ENCODE data around the gene CTSH. TPM values are rescaled to one million over a fixed set of nuclear protein-coding genes. Genes with fewer than 3 reads are reported as not detected.

CTSH gene
- total RNA-seq, 4 donors from 2014 or later = 8.6 to 70.2 (median 41.0) TPM

GRCh38 chr15:78984041-78984440 is 39.2 kb upstream of the CTSH start:
- intact Hi-C loops (cut with DNase I; ENCODE audit: low total_unique reads) = no loop called here
- WGBS, 2 donors (ENCODE audit: low coverage in 1 of 2) = 91% methylated on average over 1 of the region's 1 CpG; no CpG with 5 or more reads in 1 of the 2 donors
- DNase-seq = no peak
- TF ChIP-seq POLR2A (IDR thresholded peaks at IDR 0.05) = no peak
- TF ChIP-seq POLR2AphosphoS5 (IDR thresholded peaks at IDR 0.05) = no peak
- TF ChIP-seq, protein P1, sequence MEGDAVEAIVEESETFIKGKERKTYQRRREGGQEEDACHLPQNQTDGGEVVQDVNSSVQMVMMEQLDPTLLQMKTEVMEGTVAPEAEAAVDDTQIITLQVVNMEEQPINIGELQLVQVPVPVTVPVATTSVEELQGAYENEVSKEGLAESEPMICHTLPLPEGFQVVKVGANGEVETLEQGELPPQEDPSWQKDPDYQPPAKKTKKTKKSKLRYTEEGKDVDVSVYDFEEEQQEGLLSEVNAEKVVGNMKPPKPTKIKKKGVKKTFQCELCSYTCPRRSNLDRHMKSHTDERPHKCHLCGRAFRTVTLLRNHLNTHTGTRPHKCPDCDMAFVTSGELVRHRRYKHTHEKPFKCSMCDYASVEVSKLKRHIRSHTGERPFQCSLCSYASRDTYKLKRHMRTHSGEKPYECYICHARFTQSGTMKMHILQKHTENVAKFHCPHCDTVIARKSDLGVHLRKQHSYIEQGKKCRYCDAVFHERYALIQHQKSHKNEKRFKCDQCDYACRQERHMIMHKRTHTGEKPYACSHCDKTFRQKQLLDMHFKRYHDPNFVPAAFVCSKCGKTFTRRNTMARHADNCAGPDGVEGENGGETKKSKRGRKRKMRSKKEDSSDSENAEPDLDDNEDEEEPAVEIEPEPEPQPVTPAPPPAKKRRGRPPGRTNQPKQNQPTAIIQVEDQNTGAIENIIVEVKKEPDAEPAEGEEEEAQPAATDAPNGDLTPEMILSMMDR (IDR thresholded peaks at IDR 0.05) = no peak
- TF ChIP-seq EP300 (IDR thresholded peaks at IDR 0.05; ENCODE audit: low read depth) = no peak
- H3K36me3 ChIP-seq = no peaks in the 10 kb centered on the region
- no peak overlapping the region for H3K4me3 ChIP-seq
- in situ Hi-C loops (cut with MboI; ENCODE audit: low pct_ligation_motif_present in 1 of 4, low pct_unique_long_range_greater_than_20kb in 1 of 4, low sequenced_read_pairs in 3 of 4) = no loop called here
- H3K4me1 ChIP-seq = peaks cover 0 to 17% (median 5%) of the 10 kb centered on the region in 4 donors
- no peak overlapping the region for H3K27ac ChIP-seq
- no peaks in the 10 kb centered on the region for H3K9me3 ChIP-seq
- H3K27me3 ChIP-seq = no peaks in the 10 kb centered on the region

GRCh38 chr15:78983146-78983918 is 38.5 kb upstream of the CTSH start:
- H3K27ac ChIP-seq = peak overlapping the region in 1 of 4 donors; percentile 29
- no peaks in the 10 kb centered on the region for H3K9me3 ChIP-seq
- TF ChIP-seq POLR2A (IDR thresholded peaks at IDR 0.05) (no peak), EP300 (IDR thresholded peaks at IDR 0.05; ENCODE audit: low read depth) (no peak), POLR2AphosphoS5 (IDR thresholded peaks at IDR 0.05) (no peak)
- TF ChIP-seq, protein P1 (IDR thresholded peaks at IDR 0.05) = no peak
- in situ Hi-C loops (cut with MboI; ENCODE audit: low pct_ligation_motif_present in 1 of 4, low pct_unique_long_range_greater_than_20kb in 1 of 4, low sequenced_read_pairs in 3 of 4) = no loop called here
- H3K36me3 ChIP-seq = no peaks in the 10 kb centered on the region
- H3K4me1 ChIP-seq = peaks cover 0 to 12% (median under 1%) of the 10 kb centered on the region in 4 donors
- DNase-seq = no peak
- intact Hi-C loops (cut with DNase I; ENCODE audit: low total_unique reads) = no loop called here
- WGBS, 2 donors (ENCODE audit: low coverage in 1 of 2) = 60 to 67% methylated on average over 2 to 5 of the region's 5 CpGs
- no peaks in the 10 kb centered on the region for H3K27me3 ChIP-seq
- no peak overlapping the region for H3K4me3 ChIP-seq

DNA sequence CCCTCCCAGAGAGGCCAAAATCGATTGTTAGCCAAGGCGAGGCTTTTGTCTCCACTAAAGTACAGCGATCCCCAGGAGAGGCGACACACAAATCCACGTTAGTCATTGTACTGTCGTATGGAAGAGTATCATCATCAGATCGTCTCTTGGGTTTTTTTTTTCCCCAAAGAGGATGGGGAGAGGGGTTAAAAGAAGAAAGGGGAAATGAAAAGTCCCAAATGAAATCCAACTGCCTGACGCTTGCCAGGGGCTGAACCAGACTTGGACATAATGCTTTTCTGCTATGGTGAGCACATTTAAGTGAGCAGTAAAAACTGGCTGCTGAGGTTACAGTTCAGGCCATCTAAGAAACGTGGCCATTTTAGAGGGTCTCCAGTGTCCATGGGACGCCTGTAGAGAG is 37.9 kb upstream of the CTSH start:
- in situ Hi-C loops (cut with MboI; ENCODE audit: low pct_ligation_motif_present in 1 of 4, low pct_unique_long_range_greater_than_20kb in 1 of 4, low sequenced_read_pairs in 3 of 4) (no loop called here), intact Hi-C loops (cut with DNase I; ENCODE audit: low total_unique reads) (no loop called here)
- 84 to 99% methylated on average over 8 to 10 of the region's 10 CpGs for WGBS, 2 donors (ENCODE audit: low coverage in 1 of 2)

More for the DNA sequence above, 37.9 kb upstream of the CTSH start:
- DNase-seq = no peak
- Histone ChIP-seq H3K4me1 (peaks cover 0 to 10% (median 0%) of the 10 kb centered on the region in 4 donors), H3K27me3 (no peaks in the 10 kb centered on the region), H3K36me3 (no peaks in the 10 kb centered on the region), H3K4me3 (no peak overlapping the region), H3K9me3 (no peaks in the 10 kb centered on the region), H3K27ac (peak overlapping the region in 1 of 4 donors; percentile 29)
- TF ChIP-seq POLR2AphosphoS5 (IDR thresholded peaks at IDR 0.05) (no peak), POLR2A (IDR thresholded peaks at IDR 0.05) (no peak), EP300 (IDR thresholded peaks at IDR 0.05; ENCODE audit: low read depth) (no peak)
- TF ChIP-seq, protein P1 (IDR thresholded peaks at IDR 0.05) = no peak

All from transverse colon (tissue), 4 donors.